CD1c-positive myeloid dendritic cell (primary cell): Measurements from ENCODE around the gene KCNT1.

Experiments
- DNase-seq: peaks from one replicate; pipeline ENCODE4 v3.0.0-alpha.2; 2016; ENCODE audit errors: extremely low spot score

Gene KCNT1

GRCh38 chr9:135780626-135781025 lies 78.6 kb downstream of the KCNT1 start:
- DNase-seq: no peak

DNA sequence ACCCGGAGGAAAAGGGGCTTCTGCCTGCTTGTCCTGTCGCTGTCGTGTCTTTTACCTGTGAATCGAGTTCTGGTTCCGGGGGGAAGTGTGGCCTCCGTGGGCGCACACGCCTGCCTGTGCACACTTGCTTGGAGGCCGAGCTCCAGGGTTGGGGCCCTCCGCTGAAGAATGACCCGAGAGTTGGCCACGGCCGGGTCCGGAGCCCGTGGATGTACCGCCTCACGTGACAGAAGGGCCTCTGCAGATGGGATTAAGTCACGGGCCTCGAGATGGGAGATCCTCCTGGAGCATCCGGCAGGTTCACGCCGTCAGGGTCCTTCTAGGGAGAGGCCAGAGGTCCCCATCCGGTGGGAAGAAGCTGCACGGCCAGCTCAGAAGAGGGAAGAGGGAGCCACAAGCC lies 81.0 kb downstream of the KCNT1 start:
- no peak for DNase-seq

GRCh38 chr9:135783540-135784245 lies 81.7 kb downstream of the KCNT1 start:
- DNase-seq: no peak

- DNase-seq: no peak
Observed at GRCh38 chr9:135785013-135785575, 83.1 kb downstream of the KCNT1 start.

DNA sequence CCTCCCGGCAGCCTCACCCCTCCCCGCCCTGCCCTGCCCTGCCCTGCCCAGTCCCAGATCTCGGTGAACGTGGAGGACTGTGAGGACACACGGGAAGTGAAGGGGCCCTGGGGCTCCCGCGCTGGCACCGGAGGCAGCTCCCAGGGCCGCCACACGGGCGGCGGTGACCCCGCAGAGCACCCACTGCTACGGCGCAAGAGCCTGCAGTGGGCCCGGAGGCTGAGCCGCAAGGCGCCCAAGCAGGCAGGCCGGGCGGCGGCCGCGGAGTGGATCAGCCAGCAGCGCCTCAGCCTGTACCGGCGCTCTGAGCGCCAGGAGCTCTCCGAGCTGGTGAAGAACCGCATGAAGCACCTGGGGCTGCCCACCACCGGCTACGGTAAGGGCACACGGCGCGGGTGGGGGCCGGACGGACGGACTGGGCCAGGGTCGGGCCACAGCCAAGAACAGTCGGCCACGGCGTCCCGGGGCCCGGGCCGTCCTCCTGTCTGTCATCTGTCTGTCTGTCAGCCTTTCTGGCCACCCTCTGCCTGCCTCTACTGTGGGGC lies 84.2 kb downstream of the KCNT1 start:
- DNase-seq: no peak

GRCh38 chr9:135787317-135787716 lies 85.3 kb downstream of the KCNT1 start:
- no peak for DNase-seq

DNA sequence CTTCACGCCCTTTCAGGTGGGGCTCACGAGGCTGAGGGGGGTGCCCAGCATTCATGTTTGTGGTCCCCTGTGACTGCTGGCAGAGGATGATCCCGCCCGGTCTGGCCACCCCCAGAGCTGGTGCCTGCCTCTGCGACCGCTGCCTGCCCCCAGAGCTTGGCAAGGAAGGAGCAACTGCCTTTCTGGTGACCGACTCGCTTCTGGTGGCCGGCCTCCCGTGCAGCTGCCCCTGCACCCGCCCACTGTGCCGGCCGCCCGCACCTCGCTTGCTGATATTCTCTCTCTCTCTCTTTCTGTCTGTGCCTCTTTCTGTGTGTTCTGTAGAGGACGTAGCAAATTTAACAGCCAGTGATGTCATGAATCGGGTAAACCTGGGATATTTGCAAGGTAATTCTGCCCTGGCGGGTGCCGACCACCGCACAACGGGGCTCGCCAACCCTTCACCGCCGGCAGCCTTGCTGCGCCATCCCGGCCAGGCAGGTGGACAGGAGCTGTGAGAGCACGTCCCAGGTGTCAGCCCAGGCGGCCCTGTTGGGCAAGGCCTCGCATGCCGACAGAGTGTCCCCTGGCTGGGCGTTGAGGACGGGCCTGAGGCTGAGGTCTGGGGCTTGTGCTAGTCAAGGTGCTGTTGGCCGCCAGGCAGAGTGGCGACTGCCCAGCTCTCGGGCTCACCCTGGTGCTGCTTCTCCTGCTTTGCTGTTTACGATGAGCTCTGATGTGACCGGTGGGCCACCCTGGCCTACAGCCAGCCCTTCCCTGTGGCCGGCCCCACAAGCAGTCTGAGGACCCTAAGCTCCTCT lies 86.0 kb downstream of the KCNT1 start:
- DNase-seq: no peak

- DNase-seq: no peak
Observed at GRCh38 chr9:135788576-135789300, 86.8 kb downstream of the KCNT1 start.

GRCh38 chr9:135789838-135790291 lies 87.9 kb downstream of the KCNT1 start:
- DNase-seq: no peak

DNA sequence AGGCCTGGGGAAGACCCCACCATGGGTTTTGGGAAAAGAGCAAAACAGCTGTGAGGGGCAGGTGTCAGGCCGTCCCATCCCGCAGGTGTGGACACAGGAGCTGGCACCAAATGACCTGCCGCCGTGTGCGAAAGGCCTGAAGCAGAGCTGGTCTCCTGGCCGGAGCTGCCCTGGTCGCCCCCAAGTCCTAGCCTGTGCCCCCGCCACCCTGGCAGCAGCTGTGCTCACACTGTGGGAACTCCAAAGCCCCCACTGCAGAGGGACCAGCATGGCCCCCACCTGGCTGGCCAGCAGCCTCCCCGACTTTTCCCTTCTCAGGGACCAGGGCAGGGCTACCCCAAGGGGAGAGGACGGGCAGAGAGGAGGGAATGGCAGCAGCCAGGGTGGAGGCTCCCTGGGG lies 88.4 kb downstream of the KCNT1 start:
- DNase-seq: no peak

DNA sequence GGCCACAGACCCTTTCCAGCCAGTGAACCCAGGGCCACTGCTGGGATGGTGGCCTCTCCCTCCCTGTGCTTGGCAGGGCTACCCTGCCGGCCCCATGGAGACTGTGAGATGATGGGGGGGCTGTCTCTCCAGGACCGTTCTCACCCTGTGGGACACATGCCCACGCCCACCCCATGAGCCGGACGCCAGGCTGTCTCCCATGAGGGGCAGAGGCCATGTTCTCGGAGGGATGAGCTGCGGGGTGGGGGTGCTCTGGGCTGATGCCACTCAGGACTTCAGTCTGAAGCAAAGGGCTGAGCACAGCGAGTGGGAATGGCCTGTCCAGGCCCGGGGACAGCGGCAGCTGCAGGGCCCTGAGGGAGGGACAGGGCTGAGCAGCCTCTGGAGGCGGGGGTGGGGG lies 88.9 kb downstream of the KCNT1 start:
- no peak for DNase-seq

GRCh38 chr9:135791431-135792267 lies 89.7 kb downstream of the KCNT1 start:
- no peak for DNase-seq

- no peak for DNase-seq
Observed at GRCh38 chr9:135792268-135793128, 90.5 kb downstream of the KCNT1 start.

DNA sequence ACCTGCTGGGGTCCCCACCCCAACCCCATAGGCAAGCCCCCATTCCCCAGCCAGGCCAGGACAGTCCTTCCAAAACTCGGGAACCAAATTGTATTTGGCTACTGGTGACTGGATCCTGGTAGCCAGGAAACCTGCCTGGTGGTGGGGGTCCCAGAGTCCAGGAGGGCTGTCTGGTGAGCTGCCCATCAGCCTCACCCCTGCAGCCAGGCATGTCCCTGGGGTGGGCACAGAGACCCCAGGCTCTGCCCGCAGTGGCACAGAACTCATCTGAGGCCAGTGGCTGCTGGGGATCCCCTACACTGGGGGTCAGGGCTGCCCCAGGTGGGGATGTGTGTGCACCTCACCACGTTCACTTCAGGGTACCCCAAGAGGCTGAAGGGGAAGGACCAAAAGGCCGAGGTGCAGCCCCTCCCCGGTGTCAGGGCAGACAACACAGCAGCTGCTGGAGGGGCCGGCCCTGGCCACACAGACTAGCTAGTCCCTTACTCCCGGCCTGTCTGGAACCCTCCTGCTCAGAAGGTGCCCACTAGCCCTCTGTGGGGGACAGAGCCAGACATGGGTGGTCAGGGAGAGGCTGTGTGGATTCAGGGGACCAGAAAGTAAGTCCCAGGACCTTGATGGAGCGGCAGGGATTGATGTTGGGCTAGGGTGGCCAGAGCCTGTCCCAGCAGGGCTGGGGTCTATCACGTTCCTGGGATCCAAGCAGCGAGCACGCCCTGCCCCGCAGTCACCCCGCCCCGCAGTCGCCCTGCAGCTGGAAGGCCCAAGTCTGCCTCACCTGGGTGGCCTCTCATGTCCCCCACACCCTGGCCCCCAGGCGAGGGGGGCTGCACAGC lies 91.5 kb downstream of the KCNT1 start:
- no peak for DNase-seq

GRCh38 chr9:135794057-135794335 lies 92.0 kb downstream of the KCNT1 start:
- DNase-seq: no peak

DNA sequence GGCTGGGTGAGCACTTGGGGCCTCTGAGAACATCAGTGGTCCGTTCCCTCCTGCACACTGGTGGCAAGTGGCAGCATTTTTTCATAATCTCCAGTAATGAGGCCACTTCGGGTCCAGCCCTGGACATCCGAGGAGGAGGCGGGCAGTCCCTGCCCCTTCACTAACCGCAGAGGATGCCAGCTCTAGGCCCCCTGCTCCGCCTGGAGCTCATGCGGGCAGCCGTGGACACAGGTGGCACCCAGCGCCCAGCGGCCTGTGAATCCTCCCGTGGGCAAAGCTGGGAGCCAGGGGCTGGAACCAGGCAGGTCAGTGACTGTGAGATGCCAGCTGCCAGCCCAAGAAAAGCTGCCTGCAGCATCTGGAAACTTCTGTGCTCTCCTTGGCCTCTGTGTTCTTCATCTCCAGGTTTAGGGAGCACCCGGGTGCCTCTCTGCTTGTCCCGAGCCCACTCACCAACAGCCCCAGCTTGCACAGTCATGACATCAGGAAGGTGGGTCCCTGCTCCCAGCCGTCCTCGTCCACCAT lies 92.4 kb downstream of the KCNT1 start:
- DNase-seq: no peak

GRCh38 chr9:135795391-135795790 lies 93.4 kb downstream of the KCNT1 start:
- no peak for DNase-seq

- no peak for DNase-seq
Observed at GRCh38 chr9:135796784-135797485, 95.0 kb downstream of the KCNT1 start.
